Parathyroid adenoma (tissue), 2 donors: ENCODE results near the gene KCTD16.

Experiments
- H2AFZ ChIP-seq: fragments of 300-600 bp; sonication (generic); one replicate; pipeline ENCODE4 v1.7.0; 2017; ENCODE audit warnings: antibody characterized with exemption, mild to moderate bottlenecking
- H3K27ac ChIP-seq: fragments of 300-600 bp; sonication (generic); one replicate; pipeline ENCODE4 v1.7.0; 2017
- H3K27me3 ChIP-seq: fragments of 300-600 bp; sonication (generic); one replicate; pipeline ENCODE4 v1.7.0; 2017; ENCODE audit warnings: low read length; ENCODE audit not compliant: control insufficient read depth, insufficient read depth
- H3K36me3 ChIP-seq: fragments of 300-600 bp; sonication (generic); one replicate; pipeline ENCODE4 v1.7.0; 2017; ENCODE audit warnings: low read length; ENCODE audit not compliant: control insufficient read depth, insufficient read depth
- H3K4me1 ChIP-seq: fragments of 300-600 bp; sonication (generic); one replicate; pipeline ENCODE4 v1.7.0; 2017; ENCODE audit warnings: control low read depth
- H3K4me2 ChIP-seq: fragments of 300-600 bp; sonication (generic); one replicate; pipeline ENCODE4 v1.7.0; 2017; ENCODE audit warnings: low read length
- H3K4me3 ChIP-seq: fragments of 300-600 bp; sonication (generic); one replicate; pipeline ENCODE4 v1.7.0; 2017; ENCODE audit warnings: low read depth, low read length
- H3K79me2 ChIP-seq: fragments of 300-600 bp; sonication (generic); one replicate; pipeline ENCODE4 v1.7.0; 2017; ENCODE audit warnings: control low read depth
- H3K9ac ChIP-seq: fragments of 300-600 bp; sonication (generic); one replicate; pipeline ENCODE4 v1.7.0; 2017; ENCODE audit warnings: mild to moderate bottlenecking
- H3K9me3 ChIP-seq: fragments of 300-600 bp; sonication (generic); one replicate; pipeline ENCODE4 v1.7.0; 2017; ENCODE audit warnings: low read length; ENCODE audit not compliant: control insufficient read depth
- CTCF ChIP-seq: fragments of 300-600 bp; sonication (generic); IDR thresholded peaks from one replicate; pipeline ENCODE4 v1.7.0; 2017; ENCODE audit warnings: antibody characterized with exemption, mild to moderate bottlenecking
- donor health status: primary hyperparathyroidism.

The KCTD16 gene

GRCh38 chr5:144167998-144168397, 2.7 kb upstream of the KCTD16 start:
- Histone ChIP-seq H2AFZ (no peak overlapping the region), H3K4me3 (no peak overlapping the region), H3K27me3 (no peaks in the 10 kb centered on the region), H3K79me2 (peaks cover 13% of the 10 kb centered on the region), H3K27ac (no peak overlapping the region), H3K9me3 (no peaks in the 10 kb centered on the region), H3K4me1 (peaks cover 7% of the 10 kb centered on the region), H3K4me2 (no peak overlapping the region), H3K9ac (no peak overlapping the region), H3K36me3 (no peaks in the 10 kb centered on the region)
- TF ChIP-seq CTCF = no peak

- Histone ChIP-seq H3K79me2 (peaks cover 13% of the 10 kb centered on the region), H3K4me2 (peak overlapping the region; percentile 76), H3K9ac (peak overlapping the region; percentile 49), H3K27me3 (no peaks in the 10 kb centered on the region), H3K36me3 (no peaks in the 10 kb centered on the region), H3K9me3 (no peaks in the 10 kb centered on the region), H3K27ac (peak overlapping the region; percentile 44), H3K4me1 (peaks cover 7% of the 10 kb centered on the region), H2AFZ (peak overlapping the region; percentile 91), H3K4me3 (peak overlapping the region; percentile 97)
- no peak for TF ChIP-seq CTCF
These were observed 783 bp upstream of the KCTD16 start for GRCh38 chr5:144169904-144170275.

GRCh38 chr5:144173766-144174165, 3.1 kb downstream of the KCTD16 start:
- Histone ChIP-seq H3K4me1 (peaks cover 7% of the 10 kb centered on the region), H3K27ac (no peak overlapping the region), H3K9me3 (no peaks in the 10 kb centered on the region)

GRCh38 chr5:144177548-144177947, 6.9 kb downstream of the KCTD16 start:
- H3K36me3 ChIP-seq = no peaks in the 10 kb centered on the region
- H3K27me3 ChIP-seq = no peaks in the 10 kb centered on the region
- H3K4me2 ChIP-seq = no peak overlapping the region
- no peaks in the 10 kb centered on the region for H3K79me2 ChIP-seq
- H3K4me1 ChIP-seq = no peaks in the 10 kb centered on the region
- peak overlapping the region; percentile 17 for H2AFZ ChIP-seq
- no peaks in the 10 kb centered on the region for H3K9me3 ChIP-seq
- H3K4me3 ChIP-seq = no peak overlapping the region
- H3K9ac ChIP-seq = no peak overlapping the region
- no peak overlapping the region for H3K27ac ChIP-seq
- TF ChIP-seq CTCF = no peak

More at GRCh38 chr5:144173766-144174165, 3.1 kb downstream of the KCTD16 start:
- no peak for TF ChIP-seq CTCF
- H3K79me2 ChIP-seq = peaks cover 6% of the 10 kb centered on the region
- H3K4me2 ChIP-seq = no peak overlapping the region
- H2AFZ ChIP-seq = no peak overlapping the region
- H3K4me3 ChIP-seq = no peak overlapping the region
- H3K9ac ChIP-seq = no peak overlapping the region
- H3K27me3 ChIP-seq = no peaks in the 10 kb centered on the region
- no peaks in the 10 kb centered on the region for H3K36me3 ChIP-seq

GRCh38 chr5:144179226-144179625, 8.6 kb downstream of the KCTD16 start:
- no peaks in the 10 kb centered on the region for H3K4me1 ChIP-seq
- no peaks in the 10 kb centered on the region for H3K79me2 ChIP-seq
- no peaks in the 10 kb centered on the region for H3K27me3 ChIP-seq
- no peak overlapping the region for H3K4me2 ChIP-seq
- H3K27ac ChIP-seq = no peak overlapping the region
- no peak overlapping the region for H3K9ac ChIP-seq
- no peaks in the 10 kb centered on the region for H3K9me3 ChIP-seq
- no peaks in the 10 kb centered on the region for H3K36me3 ChIP-seq
- no peak overlapping the region for H2AFZ ChIP-seq
- TF ChIP-seq CTCF = no peak
- H3K4me3 ChIP-seq = no peak overlapping the region
